Endothelial cell of umbilical vein (primary cell): Measurements from ENCODE around the gene CD248. TPM values are rescaled to one million over a fixed set of nuclear protein-coding genes. Genes with fewer than 3 reads are reported as not detected.

Source experiments
- BruUV-seq: library from RNA; stranded (reverse); fragments of 400-500 nt; replicated peaks from 2 replicates; lab custom pipeline; 2021; lab: Mats Ljungman, UMichigan
- CTCF ChIA-PET: fragments of 300-600, 350-600 bp; sonication (Branson Sonifier 250); formaldehyde crosslinking; loops from one replicate; lab custom pipeline; 2021; ENCODE audit warnings: antibody characterized with exemption, inconsistent platforms; lab: Charles Lee
- POLR2A ChIA-PET: fragments of 300-600, 350-600 bp; sonication (Branson Sonifier 250); formaldehyde crosslinking; loops from one replicate; lab custom pipeline; 2021; ENCODE audit warnings: antibody characterized with exemption, inconsistent platforms; lab: Charles Lee
- DNase-seq: peaks from one replicate; pipeline ENCODE4 v3.0.0-alpha.2; 2011; ENCODE audit warnings: low read depth, low spot score
- FAIRE-seq: peaks from 2 replicates; lab custom pipeline; 2011; peaks lifted over from hg19 to GRCh38; lab: Jason Lieb, UNC
- H2AFZ ChIP-seq: 2 replicates; pipeline ENCODE4 v1.6.0; 2012; ENCODE audit warnings: low read depth, low read length, control low read depth, inconsistent platforms
- H3K27ac ChIP-seq: 2 replicates; pipeline ENCODE4 v1.5.1; 2011; ENCODE audit warnings: low read depth, mild to moderate bottlenecking, control low read depth, low read length, moderate library complexity; ENCODE audit not compliant: insufficient read depth
- H3K27me3 ChIP-seq, 2 experiments: 2 replicates each; pipeline versions ENCODE4 v1.6.0 to v1.6.1; 2011; ENCODE audit warnings: low read length in 2 of 2, mixed read lengths in 1 of 2; ENCODE audit not compliant: control insufficient read depth in 2 of 2, insufficient read depth in 2 of 2
- H3K36me3 ChIP-seq, 2 experiments: 2 replicates in 1 of 2; 3 replicates in 1 of 2; pipeline ENCODE4 v1.5.1; 2011; ENCODE audit warnings: low read length in 2 of 2, mild to moderate bottlenecking in 1 of 2, moderate library complexity in 1 of 2; ENCODE audit not compliant: control insufficient read depth in 2 of 2, insufficient read depth in 2 of 2; ENCODE audit errors: extremely low read depth in 1 of 2
- H3K4me1 ChIP-seq: 3 replicates; pipeline ENCODE4 v1.5.1; 2011; ENCODE audit warnings: mild to moderate bottlenecking, low read length; ENCODE audit not compliant: control insufficient read depth, insufficient read depth; ENCODE audit errors: extremely low read depth
- H3K4me2 ChIP-seq: 2 replicates; pipeline ENCODE4 v1.6.1; 2011; ENCODE audit warnings: low read length, control low read depth, mixed read lengths; ENCODE audit not compliant: insufficient read depth
- H3K4me3 ChIP-seq, 3 experiments: fragments of 200-600 bp in 1 of 3; sonication (generic), shearing (Covaris generic) in 1 of 3; replicated peaks in 1 of 3; 2 replicates each; pipeline ENCODE4 v1.5.1; 2011 to 2016; ENCODE audit warnings: control low read depth in 3 of 3, low read length in 3 of 3, mild to moderate bottlenecking in 2 of 3, inconsistent platforms in 1 of 3, low read depth in 1 of 3, moderate library complexity in 1 of 3; ENCODE audit not compliant: insufficient read depth in 1 of 3
- H3K79me2 ChIP-seq: 2 replicates; pipeline ENCODE4 v1.6.0; 2012; ENCODE audit warnings: low read length, inconsistent platforms; ENCODE audit not compliant: control insufficient read depth, insufficient read depth
- H3K9ac ChIP-seq: replicated peaks from 2 replicates; pipeline ENCODE3; 2011; ENCODE audit warnings: low read length, control low read depth; ENCODE audit not compliant: insufficient read depth; ENCODE audit errors: extremely low read depth
- H3K9me1 ChIP-seq: replicated peaks from 3 replicates; pipeline ENCODE4 v1.6.0; 2011; ENCODE audit warnings: mild to moderate bottlenecking, low read length; ENCODE audit not compliant: control insufficient read depth, insufficient read depth; ENCODE audit errors: extremely low read depth
- H3K9me3 ChIP-seq: replicated peaks from 2 replicates; pipeline ENCODE4 v1.5.1; 2012; ENCODE audit warnings: low read length, inconsistent platforms; ENCODE audit not compliant: control insufficient read depth, insufficient read depth
- H4K20me1 ChIP-seq: replicated peaks from 2 replicates; pipeline ENCODE3; 2011; ENCODE audit warnings: mild to moderate bottlenecking, low read length; ENCODE audit not compliant: control insufficient read depth, insufficient read depth; ENCODE audit errors: extremely low read depth
- EZH2 ChIP-seq: IDR thresholded peaks from 2 replicates; pipeline ENCODE4 v1.6.1; 2012; ENCODE audit warnings: borderline replicate concordance, low read depth, mild to moderate bottlenecking, moderate library complexity, low read length, inconsistent platforms; ENCODE audit not compliant: severe bottlenecking
- FOS ChIP-seq: IDR thresholded peaks from 2 replicates; pipeline ENCODE4 v1.6.1; 2011; ENCODE audit warnings: mild to moderate bottlenecking, low read length, moderate library complexity, borderline replicate concordance; ENCODE audit not compliant: insufficient read depth
- GATA2 ChIP-seq: IDR thresholded peaks from 2 replicates; pipeline ENCODE4 v1.7.0; 2011; ENCODE audit warnings: low read depth, mild to moderate bottlenecking, moderate library complexity, mixed read lengths, low read length; ENCODE audit not compliant: insufficient read length, insufficient read depth
- JUN ChIP-seq: IDR thresholded peaks from 2 replicates; pipeline ENCODE4 v1.6.1; 2011; ENCODE audit warnings: borderline replicate concordance, low read depth; ENCODE audit not compliant: insufficient read length, insufficient read depth
- MYC ChIP-seq: IDR thresholded peaks from one replicate; pipeline ENCODE4 v1.6.1; 2011; ENCODE audit warnings: mild to moderate bottlenecking, low read depth, low read length
- POLR2A ChIP-seq: IDR thresholded peaks from 2 replicates; pipeline ENCODE4 v1.6.1; 2012; ENCODE audit warnings: low read depth, mild to moderate bottlenecking, control low read depth, low read length
- POLR2AphosphoS5 ChIP-seq: IDR thresholded peaks from 2 replicates; pipeline ENCODE4 v1.6.1; 2012; ENCODE audit warnings: low read depth, mild to moderate bottlenecking, control low read depth, low read length, moderate library complexity; ENCODE audit not compliant: insufficient read depth
- dilution Hi-C: fragments of 300-500 bp; cut with MboI; formaldehyde crosslinking; loops from one replicate; pipeline ENCODE4 v1.15.0; 2019; ENCODE audit warnings: low sequenced_read_pairs; ENCODE audit not compliant: extremely low pct_ligation_motif_present
- intact Hi-C: fragments of 100-400 bp; cut with micrococcal nuclease; formaldehyde crosslinking; loops from one replicate; pipeline ENCODE4 v1.10.0; 2022
- polyA plus RNA-seq, 4 experiments: library from polyadenylated mRNA; depleted of rRNA in 3 of 4; stranded (reverse) in 3 of 4; unstranded in 1 of 4; fragments of >200 nt; gene quantifications; 2 replicates each; pipeline versions ENCODE4 v1.2.1 to v1.2.3, GENCODE V29; 2011 to 2012; ENCODE audit warnings: missing spikeins in 1 of 4
- total RNA-seq: library from RNA; stranded (reverse); gene quantifications from 2 replicates; pipeline ENCODE4 v1.2.3, GENCODE V29; 2021
- TF ChIP-seq, protein P1 (sequence below): IDR thresholded peaks from 2 replicates; pipeline ENCODE4 v1.6.1; 2011; ENCODE audit not compliant: insufficient read depth, insufficient read length
- TF ChIP-seq, protein P2 (sequence below), 2 donors: IDR thresholded peaks; 1 replicate in 1 of 2; 2 replicates in 1 of 2; pipeline ENCODE4 v1.5.1; 2011; ENCODE audit warnings: low read length in 2 of 2, mild to moderate bottlenecking in 2 of 2, moderate library complexity in 2 of 2, control low read depth in 1 of 2, inconsistent platforms in 1 of 2, low read depth in 1 of 2; ENCODE audit not compliant: insufficient read depth in 1 of 2; ENCODE audit errors: extremely low read depth in 1 of 2

CD248 gene
- total and polyA plus RNA-seq, 2 donors (not counting 3 experiments of a cell fraction or from before 2014, with no cell fraction given), result 0.10 TPM; not detected in 1

DNA sequence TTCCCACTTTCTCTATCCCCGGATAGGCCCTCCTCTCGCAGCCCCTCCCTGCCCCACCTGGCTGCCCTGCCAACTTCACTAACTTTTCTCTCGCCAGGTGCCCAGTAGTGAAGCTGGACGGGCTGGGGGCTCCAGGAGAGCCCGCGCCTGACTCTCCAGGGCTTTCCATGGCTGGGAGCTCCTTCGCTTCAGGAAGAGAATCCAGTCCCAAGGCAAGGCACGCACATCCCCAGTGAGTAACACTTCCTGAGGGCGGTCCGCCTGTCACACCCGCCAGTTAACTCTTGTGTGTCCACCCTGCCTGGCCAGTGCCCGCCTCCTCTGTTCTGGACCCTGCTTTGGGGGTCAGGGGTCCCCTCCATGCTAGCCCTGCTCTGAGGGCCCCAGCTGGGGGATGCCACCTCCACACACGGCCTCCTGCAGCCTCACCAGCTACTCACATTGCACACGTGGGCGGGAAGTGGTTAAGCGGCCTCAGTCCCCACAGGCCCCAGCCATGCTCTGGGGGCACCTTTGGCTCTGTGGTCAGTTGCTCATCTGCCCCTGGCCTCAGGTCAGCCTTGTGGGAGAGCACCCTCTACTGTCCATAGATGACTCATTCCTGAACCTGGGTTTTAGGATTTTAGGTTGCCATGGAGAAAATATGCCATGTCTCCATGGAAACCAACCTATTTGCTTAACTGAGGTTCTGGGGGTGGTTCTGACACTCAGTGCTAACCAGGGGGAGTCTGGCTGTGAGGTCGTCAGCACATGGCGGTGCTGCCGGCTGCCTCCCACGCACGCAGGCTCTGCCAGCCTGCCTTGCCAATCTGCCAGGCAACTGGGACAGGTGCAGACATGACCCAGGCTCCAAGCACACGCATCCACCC, 19.6 kb upstream of the CD248 start, which contains the start of gene RIN1:
RIN1 (minus strand) TSS at position 201 of the 869 bp plus-strand sequence; CDS start at position 169, 32 bp downstream.
- no peaks in the 10 kb centered on the region for H3K79me2 ChIP-seq
- DNase-seq (peak; percentile 85), FAIRE-seq (peak; percentile 96)
- peaks cover 18% of the 10 kb centered on the region for H3K4me1 ChIP-seq
- peak within 1 kb of the TSS; percentile 0 for H2AFZ ChIP-seq
- ChIA-PET POLR2A (interaction anchor here (1.4 to 1.6 kb wide), 3 partner anchors 8 to 47 kb away, joined by 3 to 6 read pairs (median 4); partner anchors contain the start of genes BRMS1 and YIF1A), CTCF (interaction anchor here (0.6 to 8.7 kb wide), 7 partner anchors 9 to 54 kb away, joined by 3 to 225 read pairs (median 7); partner anchors contain the start of genes BRMS1 and CD248)
- dilution Hi-C loops (no loop called here), intact Hi-C loops (loop anchor here (1.0 to 2.0 kb wide), 3 partner anchors 8 to 24 kb away; partner anchors contain the start of gene BRMS1)
- peak within 1 kb of the TSS; percentile 12 to 54 (median 48) for H3K4me3 ChIP-seq
- TF ChIP-seq GATA2 (no peak), POLR2AphosphoS5 (peak; percentile 77), JUN (peak; percentile 72), MYC (peak; percentile 55), EZH2 (no peak), POLR2A (peak; percentile 87), FOS (peak; percentile 88)
- TF ChIP-seq, protein P1, sequence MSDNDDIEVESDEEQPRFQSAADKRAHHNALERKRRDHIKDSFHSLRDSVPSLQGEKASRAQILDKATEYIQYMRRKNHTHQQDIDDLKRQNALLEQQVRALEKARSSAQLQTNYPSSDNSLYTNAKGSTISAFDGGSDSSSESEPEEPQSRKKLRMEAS, result peak; percentile 2
- TF ChIP-seq, protein P2, sequence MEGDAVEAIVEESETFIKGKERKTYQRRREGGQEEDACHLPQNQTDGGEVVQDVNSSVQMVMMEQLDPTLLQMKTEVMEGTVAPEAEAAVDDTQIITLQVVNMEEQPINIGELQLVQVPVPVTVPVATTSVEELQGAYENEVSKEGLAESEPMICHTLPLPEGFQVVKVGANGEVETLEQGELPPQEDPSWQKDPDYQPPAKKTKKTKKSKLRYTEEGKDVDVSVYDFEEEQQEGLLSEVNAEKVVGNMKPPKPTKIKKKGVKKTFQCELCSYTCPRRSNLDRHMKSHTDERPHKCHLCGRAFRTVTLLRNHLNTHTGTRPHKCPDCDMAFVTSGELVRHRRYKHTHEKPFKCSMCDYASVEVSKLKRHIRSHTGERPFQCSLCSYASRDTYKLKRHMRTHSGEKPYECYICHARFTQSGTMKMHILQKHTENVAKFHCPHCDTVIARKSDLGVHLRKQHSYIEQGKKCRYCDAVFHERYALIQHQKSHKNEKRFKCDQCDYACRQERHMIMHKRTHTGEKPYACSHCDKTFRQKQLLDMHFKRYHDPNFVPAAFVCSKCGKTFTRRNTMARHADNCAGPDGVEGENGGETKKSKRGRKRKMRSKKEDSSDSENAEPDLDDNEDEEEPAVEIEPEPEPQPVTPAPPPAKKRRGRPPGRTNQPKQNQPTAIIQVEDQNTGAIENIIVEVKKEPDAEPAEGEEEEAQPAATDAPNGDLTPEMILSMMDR (IDR thresholded peaks at IDR 0.05; ENCODE audit: extremely low read depth in 1 of 2, insufficient read depth in 1 of 2, low read depth in 1 of 2, low read length in 2 of 2), result peak in 1 of 2 donors; percentile 3
- H3K4me2 ChIP-seq, result peak within 1 kb of the TSS; percentile 53
- no peaks in the 10 kb centered on the region for H3K27me3 ChIP-seq
- peak within 1 kb of the TSS; percentile 85 for H3K9ac ChIP-seq
- BruUV-seq, result no TSS peak
- H3K9me3 ChIP-seq, result no peaks in the 10 kb centered on the region
- no peaks in the 10 kb centered on the region for H3K9me1 ChIP-seq
- H4K20me1 ChIP-seq, result no peaks in the 10 kb centered on the region
- peak within 1 kb of the TSS; percentile 91 for H3K27ac ChIP-seq
- H3K36me3 ChIP-seq, result peaks cover 0 to 17% of the 10 kb centered on the region in 2 experiments
